HuH-7 (cell line): ENCODE measurements around the gene STX5.
"Not testable (repeated sequence)": the region's sequence is repeated elsewhere in the genome, so short reads cannot be mapped to it uniquely, and the experiment has no call there.

Source experiments
- DNase-seq: peaks from one replicate; pipeline ENCODE4 v3.0.0; 2011; ENCODE audit warnings: low spot score

The STX5 gene

GRCh38 chr11:62831520-62832335 is at the start of gene STX5:
Gene STX5, minus strand, starts transcription at chr11:62832051. Its CDS starts 808 bp downstream, at chr11:62831243.
- peak; percentile 87 for DNase-seq

DNA sequence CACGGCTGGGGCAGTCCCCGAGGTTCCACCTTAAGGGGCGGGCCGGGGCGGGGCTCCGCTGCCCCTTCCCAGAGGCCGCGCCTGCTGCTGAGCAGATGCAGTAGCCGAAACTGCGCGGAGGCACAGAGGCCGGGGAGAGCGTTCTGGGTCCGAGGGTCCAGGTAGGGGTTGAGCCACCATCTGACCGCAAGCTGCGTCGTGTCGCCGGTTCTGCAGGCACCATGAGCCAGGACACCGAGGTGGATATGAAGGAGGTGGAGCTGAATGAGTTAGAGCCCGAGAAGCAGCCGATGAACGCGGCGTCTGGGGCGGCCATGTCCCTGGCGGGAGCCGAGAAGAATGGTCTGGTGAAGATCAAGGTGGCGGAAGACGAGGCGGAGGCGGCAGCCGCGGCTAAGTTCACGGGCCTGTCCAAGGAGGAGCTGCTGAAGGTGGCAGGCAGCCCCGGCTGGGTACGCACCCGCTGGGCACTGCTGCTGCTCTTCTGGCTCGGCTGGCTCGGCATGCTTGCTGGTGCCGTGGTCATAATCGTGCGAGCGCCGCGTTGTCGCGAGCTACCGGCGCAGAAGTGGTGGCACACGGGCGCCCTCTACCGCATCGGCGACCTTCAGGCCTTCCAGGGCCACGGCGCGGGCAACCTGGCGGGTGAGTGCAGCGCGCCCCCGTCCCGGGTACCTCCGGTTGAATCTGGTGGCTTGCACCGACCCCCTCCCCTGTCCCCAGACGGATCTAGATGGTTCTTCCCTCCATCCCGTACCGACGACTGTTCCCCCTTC is 49.1 kb upstream of the STX5 start, which contains the start of gene SLC3A2:
Gene SLC3A2 (plus strand): TSS at position 94 of the 776 bp plus-strand sequence. CDS start 128 bp downstream, at position 222.
- peak; percentile 75 for DNase-seq

DNA sequence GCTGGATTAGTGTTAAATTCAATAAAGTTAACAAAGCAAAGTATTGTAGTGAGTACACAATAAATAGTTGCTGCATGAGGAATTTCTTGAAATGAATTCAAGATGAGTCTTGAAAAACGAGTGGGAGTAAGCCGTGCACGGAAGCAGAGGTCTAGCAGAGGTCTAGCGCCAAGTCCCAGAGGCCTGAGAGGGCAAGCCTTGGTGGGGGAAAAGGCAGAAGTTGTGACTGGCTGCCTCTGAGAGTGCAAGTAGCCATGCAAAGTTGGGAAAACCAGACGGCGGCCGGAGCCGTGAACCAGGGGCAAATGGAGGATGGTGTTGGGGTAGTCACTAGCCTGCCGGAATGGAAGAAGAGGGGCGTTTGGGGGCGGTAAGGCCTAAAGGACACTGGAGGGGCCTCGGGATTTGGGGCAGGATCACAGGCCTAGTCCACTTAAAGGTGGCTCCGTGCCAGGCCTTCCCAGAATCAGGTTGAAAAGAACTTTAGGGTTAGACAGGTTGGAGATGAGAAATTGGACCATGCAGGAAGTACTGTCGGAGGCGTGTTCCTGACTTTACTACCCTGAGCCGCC is 48.5 kb upstream of the STX5 start:
- DNase-seq: no peak

- DNase-seq: no peak
These were observed 47.6 kb upstream of the STX5 start for GRCh38 chr11:62879235-62879978.

DNA sequence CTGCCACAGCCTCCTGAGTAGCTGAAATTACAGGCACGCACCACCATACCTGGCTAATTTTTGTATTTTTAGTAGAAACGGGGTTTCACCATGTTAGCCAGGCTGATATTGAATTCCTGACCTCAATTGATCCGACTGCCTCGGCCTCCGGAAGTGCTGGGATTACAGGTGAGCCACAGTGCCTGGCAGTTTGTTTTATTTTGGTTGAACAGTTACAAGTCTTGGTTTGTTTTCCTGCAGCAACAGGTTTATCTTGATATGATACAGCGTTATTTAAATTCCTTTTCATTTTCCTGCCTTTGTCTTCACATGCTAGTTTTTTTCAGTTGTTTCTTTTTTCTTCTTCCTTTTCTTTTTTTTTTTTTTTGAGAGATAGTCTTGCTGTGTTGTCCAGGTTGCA is 44.9 kb upstream of the STX5 start:
- DNase-seq: no peak

DNA sequence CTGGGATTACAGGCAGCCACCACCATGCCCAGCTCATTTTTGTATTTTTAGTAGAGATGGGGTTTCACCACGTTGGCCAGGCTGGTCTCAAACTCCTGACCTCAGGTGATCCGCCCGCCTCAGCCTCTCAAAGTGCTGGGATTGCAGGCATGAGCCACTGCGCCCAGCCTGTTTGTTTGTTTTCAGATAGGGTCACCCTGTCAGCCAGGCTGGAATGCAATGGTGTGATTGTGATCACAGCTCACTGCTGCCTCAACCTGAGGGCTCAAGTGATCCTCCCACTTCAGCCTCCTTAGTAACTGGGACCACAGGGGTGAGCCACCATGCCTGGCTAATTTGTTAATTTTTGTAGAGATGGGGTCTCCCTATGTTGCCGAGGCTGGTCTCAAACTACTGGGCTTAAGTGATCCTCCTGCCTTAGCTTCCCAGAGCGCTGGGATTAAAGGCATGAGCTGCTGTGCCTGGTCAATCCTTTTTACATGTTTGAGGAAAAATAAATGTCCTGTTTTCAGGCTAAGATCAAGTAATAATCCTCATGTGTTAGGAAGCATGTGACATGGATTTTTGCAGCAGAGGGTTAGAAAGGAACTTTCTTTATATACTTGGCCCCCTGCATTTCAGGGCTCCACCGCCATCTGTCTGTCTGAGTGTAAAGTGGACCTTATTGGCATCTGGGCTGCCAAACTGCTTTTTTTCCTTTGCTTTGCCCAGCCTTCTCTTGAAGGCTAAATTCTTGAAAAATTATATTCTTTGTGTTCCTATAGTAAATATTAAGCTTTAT is 44.0 kb upstream of the STX5 start:
- no peak for DNase-seq

DNA sequence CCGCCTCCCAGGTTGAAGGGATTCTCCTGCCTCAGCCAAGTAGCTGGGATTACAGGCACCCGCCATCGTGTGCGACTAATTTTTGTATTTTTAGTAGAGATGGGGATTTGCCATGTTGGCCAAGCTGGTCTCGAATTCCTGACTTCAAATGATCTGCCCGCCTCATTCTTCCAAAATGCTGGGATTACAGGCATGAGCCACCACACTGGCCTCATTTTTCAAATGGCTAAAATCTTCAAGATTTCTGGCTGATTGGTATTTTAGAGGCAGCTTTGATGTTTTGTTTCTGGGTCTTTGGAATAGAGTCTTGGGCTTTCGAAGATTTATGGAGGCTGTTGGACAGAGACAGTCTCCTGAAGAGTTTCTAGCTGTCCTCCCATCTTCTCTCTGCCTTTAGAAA is 43.0 kb upstream of the STX5 start:
- no peak for DNase-seq

- no peak for DNase-seq
These were observed 33.8 kb upstream of the STX5 start for GRCh38 chr11:62865635-62866034.

DNA sequence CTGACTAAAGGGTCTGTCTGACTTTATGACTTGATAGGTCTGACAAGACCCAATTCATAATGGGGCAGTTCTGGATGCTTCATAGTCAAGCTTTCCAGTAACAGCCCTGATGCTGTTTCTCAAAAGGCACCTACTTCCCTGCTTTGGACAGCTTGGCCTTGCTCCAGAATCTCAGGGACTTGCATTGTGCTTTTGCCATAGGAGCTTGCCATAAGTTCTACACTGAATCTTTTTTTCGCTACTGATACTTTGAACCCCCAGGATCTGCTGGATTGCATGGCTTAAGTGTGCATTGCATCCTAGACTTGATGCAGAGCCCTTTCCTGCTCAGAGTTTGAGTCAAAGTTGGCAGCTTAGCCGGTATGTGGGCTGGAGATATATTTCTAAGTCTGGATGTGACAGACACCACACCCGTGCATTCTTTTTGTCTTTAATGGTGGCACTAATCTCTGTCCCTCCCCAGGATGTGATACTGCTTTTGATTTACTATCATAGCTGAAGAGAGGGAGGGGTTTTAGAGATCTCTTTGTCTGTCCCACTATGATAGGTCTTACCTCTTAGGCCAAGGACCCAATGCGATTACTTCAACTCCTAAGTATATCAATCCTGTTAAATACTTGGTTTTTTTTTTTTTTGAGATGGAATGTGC is 32.0 kb upstream of the STX5 start:
- no peak for DNase-seq

DNA sequence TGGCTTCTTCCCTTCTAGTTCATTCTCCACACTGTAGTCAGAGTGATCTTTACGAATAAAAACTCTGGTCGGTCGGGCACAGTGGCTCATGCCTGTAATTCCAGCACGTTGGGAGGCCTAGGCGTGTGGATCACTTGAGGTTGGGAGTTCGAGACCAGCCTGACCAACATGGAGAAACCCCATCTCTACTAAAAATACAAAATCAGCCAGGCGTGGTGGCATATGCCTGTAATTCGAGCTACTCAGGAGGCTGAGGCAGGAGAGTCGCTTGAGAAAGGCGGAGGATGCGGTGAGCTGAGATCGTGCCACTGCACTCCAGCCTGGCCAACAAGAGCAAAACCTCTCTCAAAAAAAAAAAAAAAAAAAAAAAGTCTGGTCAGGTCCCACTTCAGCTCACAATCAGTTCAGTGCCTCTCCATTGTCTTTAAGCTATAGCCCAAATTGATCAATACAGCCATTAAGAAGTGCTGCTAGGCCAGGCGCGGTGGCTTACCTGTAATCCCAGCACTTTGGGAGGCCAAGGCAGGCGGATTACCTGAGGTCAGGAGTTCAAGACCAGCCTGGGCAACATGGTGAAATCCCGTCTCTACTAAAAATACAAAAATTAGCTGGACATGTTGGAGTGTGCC is 29.8 kb upstream of the STX5 start:
- DNase-seq: not testable (repeated sequence)

DNA sequence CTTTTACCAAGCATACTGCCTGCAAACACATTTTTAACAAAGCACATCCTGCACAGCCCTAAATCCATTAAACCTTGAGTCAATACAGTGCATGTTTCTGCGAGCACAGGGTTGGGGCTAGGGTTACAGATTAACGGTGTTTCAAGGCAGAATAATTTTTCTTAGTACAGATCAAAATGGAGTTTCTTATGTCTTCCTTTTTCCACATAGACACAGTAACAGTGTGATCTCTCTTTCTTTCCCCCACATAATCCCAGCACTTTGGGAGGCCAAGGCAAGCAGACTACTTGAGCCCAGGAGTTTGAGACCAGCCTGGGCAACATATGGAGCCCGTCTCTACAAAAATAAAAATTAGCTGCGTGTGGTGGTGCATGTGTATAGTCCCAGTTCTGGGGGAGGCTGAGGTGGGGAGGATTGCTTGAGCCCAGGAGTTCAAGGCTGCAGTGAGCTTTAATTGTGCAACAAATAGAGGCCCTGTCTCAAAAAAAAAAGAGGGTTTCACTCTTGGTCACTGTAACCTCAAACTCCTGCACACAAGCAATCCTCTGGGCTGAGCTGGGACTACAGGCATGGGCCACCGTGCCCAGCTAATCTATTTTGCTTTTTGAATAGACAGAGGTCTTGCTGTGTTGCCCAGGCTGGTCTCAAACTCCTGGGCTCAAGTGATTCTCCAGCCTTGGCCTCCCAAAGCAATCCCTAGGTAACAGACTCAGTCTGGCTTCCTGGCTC is 29.1 kb upstream of the STX5 start:
- DNase-seq: no peak

- not testable (repeated sequence) for DNase-seq
These were observed 27.4 kb upstream of the STX5 start for GRCh38 chr11:62859281-62859703.

- DNase-seq: no peak
These were observed 26.4 kb upstream of the STX5 start for GRCh38 chr11:62858201-62858600.

DNA sequence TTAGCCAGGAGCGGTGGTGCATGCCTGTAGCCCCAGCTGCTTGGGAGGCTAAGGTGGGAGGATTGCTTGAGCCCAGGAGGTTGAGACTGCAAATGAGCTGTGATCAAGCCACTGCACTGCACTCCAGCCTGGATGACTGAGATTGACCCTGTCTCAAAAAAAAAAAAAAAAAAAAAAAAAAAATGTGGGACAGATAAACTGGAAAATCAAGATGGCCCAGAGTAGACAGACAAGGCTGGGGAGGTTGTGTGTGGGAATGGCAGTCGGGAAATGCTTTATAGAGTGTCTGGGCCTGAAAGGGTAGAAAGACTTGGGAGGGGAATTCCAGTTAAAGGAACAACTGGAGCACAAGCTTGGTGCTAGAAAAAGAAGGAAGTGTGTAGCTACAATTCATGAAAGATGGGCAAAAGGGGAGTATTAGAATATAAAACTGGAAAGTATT is 25.7 kb upstream of the STX5 start:
- DNase-seq: no peak

DNA sequence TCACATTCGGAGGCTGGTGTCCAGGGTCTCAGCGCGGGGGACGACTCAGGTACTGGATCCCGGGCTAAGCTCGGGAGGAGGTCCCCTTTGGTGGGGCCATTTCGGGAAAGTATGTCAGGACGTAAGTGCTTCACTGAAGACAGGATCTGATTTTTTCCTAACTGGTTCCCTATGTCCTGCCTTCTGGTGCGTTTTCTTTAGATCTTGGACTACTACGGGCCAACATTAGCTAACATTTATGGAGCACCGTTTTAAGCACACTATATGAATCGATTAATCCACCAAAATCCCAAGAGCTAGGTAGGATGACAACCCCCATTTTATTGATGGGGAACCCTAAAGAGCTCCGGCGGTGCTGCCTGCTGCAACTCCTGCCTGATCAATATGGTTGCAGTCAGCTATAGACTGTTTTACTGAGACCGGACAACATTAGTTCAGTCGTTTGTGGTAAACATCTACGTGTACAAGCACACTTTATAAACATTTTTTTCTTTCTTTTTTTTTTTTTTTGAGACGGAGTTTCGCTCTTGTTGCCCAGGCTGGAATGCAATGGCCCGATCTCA is 24.6 kb upstream of the STX5 start:
- DNase-seq: no peak

- DNase-seq: peak; percentile 83
These were observed 23.9 kb upstream of the STX5 start for GRCh38 chr11:62855571-62856332.

- DNase-seq: no peak
These were observed 23.1 kb upstream of the STX5 start for GRCh38 chr11:62854825-62855570.
